HL-60 (cell line): ENCODE measurements around the gene DIPK2A.

Experiments
- CTCF ChIP-seq: IDR thresholded peaks from one replicate; pipeline ENCODE4 v1.5.1; 2011; ENCODE audit warnings: low read length, control low read depth, inconsistent platforms; ENCODE audit not compliant: insufficient read depth
- GABPA ChIP-seq: IDR thresholded peaks from 2 replicates; pipeline ENCODE4 v1.6.1; 2012; ENCODE audit warnings: low read depth
- POLR2AphosphoS5 ChIP-seq: IDR thresholded peaks from 2 replicates; pipeline ENCODE4 v1.6.1; 2012; ENCODE audit warnings: low read depth
- REST ChIP-seq: IDR thresholded peaks from 2 replicates; pipeline ENCODE4 v1.6.1; 2012; ENCODE audit warnings: low read depth; ENCODE audit not compliant: insufficient replicate concordance
- SPI1 ChIP-seq: IDR thresholded peaks from 2 replicates; pipeline ENCODE4 v1.6.1; 2012; ENCODE audit warnings: low read depth, mild to moderate bottlenecking, borderline replicate concordance

- no peak for TF ChIP-seq CTCF
- TF ChIP-seq SPI1, result no peak
- no peak for TF ChIP-seq POLR2AphosphoS5
- TF ChIP-seq REST, result no peak
- no peak for TF ChIP-seq GABPA
Observed at GRCh38 chr3:143979813-143980212, 8.2 kb downstream of the DIPK2A start.
